RWPE1 (cell line): ENCODE results near the gene VASH2.
"Not testable (repeated sequence)": the region's sequence is repeated elsewhere in the genome, so short reads cannot be mapped to it uniquely, and the experiment has no call there.

Source experiments
- CTCF ChIA-PET: fragments of 350-600 bp; sonication (Branson Sonifier 250); formaldehyde crosslinking; extraction: SDS; loops from one replicate; lab custom pipeline; 2021; lab: Yijun Ruan, JAX
- POLR2A ChIA-PET: fragments of 400-600 bp; formaldehyde crosslinking; extraction: SDS; loops from one replicate; lab custom pipeline; 2020; ENCODE audit warnings: antibody characterized with exemption; ENCODE audit not compliant: low non-redundant PET; lab: Yijun Ruan, JAX
- DNase-seq: peaks from one replicate; pipeline ENCODE4 v3.0.0; 2012; ENCODE audit warnings: low spot score
- H3K27ac ChIP-seq: fragments of 450-650 bp; 2 replicates; pipeline ENCODE4 v1.5.1; 2017
- CTCF ChIP-seq: fragments of 450-650 bp; conservative IDR thresholded peaks from 2 replicates; pipeline ENCODE4 v1.5.1; 2017; ENCODE audit warnings: low read depth, mild to moderate bottlenecking

VASH2 gene

GRCh38 chr1:212962509-212962908 lies 12.2 kb downstream of the VASH2 start:
- ChIA-PET CTCF (no interaction called here), POLR2A (no interaction called here)
- no peak for TF ChIP-seq CTCF
- DNase-seq: no peak
- H3K27ac ChIP-seq: no peak overlapping the region

GRCh38 chr1:212964102-212964501 lies 13.8 kb downstream of the VASH2 start:
- CTCF ChIA-PET: interaction anchor here (0.6 kb wide), 1 partner anchor 412 kb away, joined by 3 read pairs; no protein-coding TSS in a partner anchor
- POLR2A ChIA-PET: no interaction called here

GRCh38 chr1:212964993-212965392 lies 14.7 kb downstream of the VASH2 start:
- DNase-seq, CTCF ChIA-PET, H3K27ac ChIP-seq, POLR2A ChIA-PET: not testable (repeated sequence)

More at GRCh38 chr1:212964102-212964501, 13.8 kb downstream of the VASH2 start:
- no peak overlapping the region for H3K27ac ChIP-seq
- no peak for DNase-seq
- TF ChIP-seq CTCF: no peak

- no peak for DNase-seq
- ChIA-PET POLR2A (no interaction called here), CTCF (no interaction called here)
- no peak overlapping the region for H3K27ac ChIP-seq
- no peak for TF ChIP-seq CTCF
Observed at GRCh38 chr1:212966616-212967015, 16.3 kb downstream of the VASH2 start.

- peak; percentile 41 for DNase-seq
- ChIA-PET CTCF (interaction anchor here (0.6 to 1.1 kb wide), 7 partner anchors 17 to 1839 kb away, joined by 3 to 4 read pairs (median 3); partner anchors contain the start of gene VASH2), POLR2A (no interaction called here)
- no peak; the same call in 1 of the 2 replicates for TF ChIP-seq CTCF
- H3K27ac ChIP-seq: no peak overlapping the region
Observed at GRCh38 chr1:212967801-212968200, 17.5 kb downstream of the VASH2 start.

- TF ChIP-seq CTCF: no peak
- CTCF ChIA-PET: interaction anchor here (0.6 to 1.1 kb wide), 5 partner anchors 18 to 1839 kb away, joined by 3 to 4 read pairs (median 3); partner anchors contain the start of gene VASH2
- POLR2A ChIA-PET: no interaction called here
- no peak for DNase-seq
- H3K27ac ChIP-seq: no peak overlapping the region
Observed at GRCh38 chr1:212968368-212968863, 18.1 kb downstream of the VASH2 start.

- no peak overlapping the region for H3K27ac ChIP-seq
- CTCF ChIA-PET: no interaction called here
- DNase-seq: no peak
- POLR2A ChIA-PET: no interaction called here
- TF ChIP-seq CTCF: no peak
Observed at GRCh38 chr1:212970085-212970484, 19.7 kb downstream of the VASH2 start.
